Stomach (tissue), 9 donors: Measurements from ENCODE around the gene STAT5B. TPM values are rescaled to one million over a fixed set of nuclear protein-coding genes. Genes with fewer than 3 reads are reported as not detected.
"Not testable (repeated sequence)": the region's sequence is repeated elsewhere in the genome, so short reads cannot be mapped to it uniquely, and the experiment has no call there.

Source experiments
- DNase-seq, 2 donors: peaks; one replicate each; pipeline versions ENCODE4 v3.0.0 to v3.0.0-alpha.2; 2013 to 2019
- H3K27ac ChIP-seq, 5 donors: fragments of 200-600 bp in 4 of 5; sonication (generic) in 4 of 5; one replicate each; pipeline ENCODE4 v1.5.1; 2013 to 2019; ENCODE audit warnings: mild to moderate bottlenecking in 1 of 5, moderate library complexity in 1 of 5
- H3K27me3 ChIP-seq, 3 donors: fragments of 200-600 bp; sonication (generic); one replicate each; pipeline ENCODE4 v1.5.1; 2017 to 2019; ENCODE audit warnings: mixed run types in 1 of 3
- H3K36me3 ChIP-seq, 4 donors: fragments of 200-600 bp; sonication (generic); 1 replicate in 3 of 4; 2 replicates in 1 of 4; pipeline ENCODE4 v1.5.1; 2016 to 2019
- H3K4me1 ChIP-seq, 4 donors: fragments of 200-600 bp; sonication (generic); one replicate each; pipeline ENCODE4 v1.5.1; 2016 to 2019
- H3K4me3 ChIP-seq, 4 donors: fragments of 200-600 bp; sonication (generic) in 3 of 4; one replicate each; pipeline ENCODE4 v1.5.1; 2016 to 2019; ENCODE audit warnings: mild to moderate bottlenecking in 1 of 4
- H3K9me3 ChIP-seq, 4 donors: fragments of 200-600 bp; sonication (generic); one replicate each; pipeline ENCODE4 v1.5.1; 2016 to 2019
- CTCF ChIP-seq, 7 experiments: fragments of 450-650 bp in 4 of 7; fragments of 200-600 bp in 3 of 7; sonication (generic) in 3 of 7; IDR thresholded peaks; one replicate each; pipeline ENCODE4 v1.5.1; 2016 to 2019; ENCODE audit warnings: antibody characterized with exemption in 7 of 7, control low read depth in 2 of 7, mild to moderate bottlenecking in 1 of 7
- EP300 ChIP-seq: sonication (generic); formaldehyde crosslinking; IDR thresholded peaks from one replicate; pipeline ENCODE4 v1.6.1; 2017; ENCODE audit warnings: antibody characterized with exemption
- POLR2A ChIP-seq, 4 donors: fragments of 450-650 bp; IDR thresholded peaks; one replicate each; pipeline ENCODE4 v1.6.1; 2016; ENCODE audit warnings: antibody characterized with exemption in 4 of 4, control low read depth in 2 of 4, mild to moderate bottlenecking in 1 of 4, moderate library complexity in 1 of 4
- POLR2AphosphoS5 ChIP-seq, 3 donors: sonication (generic); formaldehyde crosslinking; IDR thresholded peaks; one replicate each; pipeline ENCODE4 v1.6.1; 2016; ENCODE audit warnings: antibody characterized with exemption in 3 of 3
- WGBS, 5 donors: extraction: QIAGEN DNeasy Blood & Tissue Kit in 3 of 5; methylation state at CpG; one replicate each; pipeline versions ENCODE4 v1.1.5 to v1.1.7; 2013 to 2018; 5-methylcytosine and 5-hydroxymethylcytosine counted together
- intact Hi-C: fragments of 100-400 bp; cut with DNase I; formaldehyde crosslinking; loops from one replicate; pipeline ENCODE4 v1.15.1; 2023; ENCODE audit warnings: low total_unique reads
- polyA plus RNA-seq, 3 donors: library from polyadenylated mRNA; stranded (reverse); fragments of 200-250 nt; gene quantifications; one replicate each; pipeline ENCODE4 v1.2.3, GENCODE V29; 2013
- total RNA-seq, 5 donors: library from RNA; depleted of rRNA; stranded (reverse); fragments of >200 nt; gene quantifications; one replicate each; pipeline versions ENCODE4 v1.1.0 to v1.2.3, GENCODE V29; 2014 to 2016
- donor health status: healthy with polysubstance abuse.
- donor health status: Bipolar disorder and iron deficiency.
- donor health status: healthy.

Gene STAT5B
- total and polyA plus RNA-seq, 8 donors: 18.9 to 86.2 (median 52.4) TPM

DNA sequence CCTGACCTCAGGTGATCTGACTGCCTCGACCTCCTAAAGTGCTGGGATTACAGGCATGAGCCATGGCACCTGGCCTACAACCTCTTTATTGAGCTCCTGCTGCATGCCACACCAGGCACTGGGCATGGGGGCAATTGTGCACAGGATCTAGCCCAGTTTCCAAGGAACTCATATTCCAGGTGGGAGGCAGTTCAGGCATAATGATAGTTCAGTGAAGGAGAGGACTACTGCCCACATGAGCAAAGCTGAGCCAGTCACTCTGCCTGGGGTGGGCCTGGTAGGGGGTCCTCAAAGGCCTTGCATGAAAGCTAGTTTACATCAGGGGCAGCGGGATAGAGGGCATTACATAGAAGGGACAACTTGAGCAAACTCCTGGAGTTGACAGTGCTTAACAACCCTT, 88.4 kb downstream of the STAT5B start:
- 69 to 83% (median 79%) methylated on average over 2 of the region's 2 CpGs for WGBS, 5 donors
- intact Hi-C loops: no loop called here
- no peak for TF ChIP-seq CTCF (IDR thresholded peaks at IDR 0.05)
- TF ChIP-seq POLR2A (IDR thresholded peaks at IDR 0.05): no peak
- no peak for TF ChIP-seq POLR2AphosphoS5 (IDR thresholded peaks at IDR 0.05)

DNA sequence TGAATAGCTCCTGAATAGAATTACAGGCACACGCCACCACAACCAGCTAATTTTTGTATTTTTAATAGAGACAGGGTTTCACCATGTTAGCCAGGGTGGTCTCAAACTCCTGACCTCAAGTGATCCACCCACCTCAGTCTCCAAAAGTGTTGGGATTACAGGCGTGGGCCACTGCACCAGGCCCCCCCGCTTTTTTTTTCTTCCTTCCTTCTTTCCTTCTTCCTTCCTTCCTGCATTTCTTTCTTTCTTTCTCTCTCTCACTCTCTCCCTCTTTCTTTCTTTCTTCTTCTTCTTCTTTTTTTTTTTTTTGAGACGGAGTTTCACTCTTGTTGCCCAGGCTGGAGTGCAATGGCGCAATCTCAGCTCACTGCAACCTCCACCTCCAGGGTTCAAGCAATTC, 90.0 kb downstream of the STAT5B start:
- H3K4me3 ChIP-seq, H3K27ac ChIP-seq, DNase-seq, H3K9me3 ChIP-seq, intact Hi-C loops: not testable (repeated sequence)
- peaks cover 12 to 27% (median 25%) of the 10 kb centered on the region in 4 donors for H3K4me1 ChIP-seq
- peaks cover 0 to 19% (median 16%) of the 10 kb centered on the region in 4 donors for H3K36me3 ChIP-seq
- H3K27me3 ChIP-seq: peaks cover 4 to 16% (median 9%) of the 10 kb centered on the region in 3 donors
- 84 to 94% (median 91%) methylated on average over 5 of the region's 5 CpGs for WGBS, 5 donors

More for the DNA sequence above, 88.4 kb downstream of the STAT5B start:
- Histone ChIP-seq H3K27ac (no peak overlapping the region), H3K4me3 (no peak overlapping the region), H3K36me3 (peaks cover 0 to 25% (median 17%) of the 10 kb centered on the region in 4 donors), H3K9me3 (no peaks in the 10 kb centered on the region), H3K4me1 (peaks cover 15 to 27% (median 25%) of the 10 kb centered on the region in 4 donors), H3K27me3 (no peaks in the 10 kb centered on the region)
- DNase-seq: no peak

DNA sequence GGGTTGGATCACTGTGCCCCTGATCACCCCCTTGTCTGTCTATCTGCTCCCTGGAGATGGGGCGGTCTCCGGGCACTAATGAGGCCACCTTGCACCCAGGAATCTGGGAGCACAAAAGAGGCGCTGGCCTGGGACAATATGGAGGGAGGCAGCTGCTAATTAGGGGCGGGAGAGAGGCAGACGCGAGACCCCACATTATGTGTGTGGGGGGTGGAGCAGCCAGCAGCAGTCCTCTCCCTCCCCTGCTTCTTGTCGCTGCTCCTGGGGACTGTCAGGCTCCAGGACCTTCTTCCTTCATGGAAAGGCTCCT, 90.6 kb downstream of the STAT5B start:
- TF ChIP-seq POLR2A (IDR thresholded peaks at IDR 0.05): no peak
- no peak for TF ChIP-seq EP300
- peaks cover 18 to 33% (median 31%) of the 10 kb centered on the region in 4 donors for H3K4me1 ChIP-seq
- intact Hi-C loops: no loop called here
- H3K27ac ChIP-seq: no peak overlapping the region
- H3K27me3 ChIP-seq: peaks cover 10 to 22% (median 15%) of the 10 kb centered on the region in 3 donors
- peaks cover 0 to 14% (median 10%) of the 10 kb centered on the region in 4 donors for H3K36me3 ChIP-seq
- WGBS, 5 donors: 69 to 89% (median 77%) methylated on average over 5 to 7 of the region's 7 CpGs
- DNase-seq: no peak
- H3K4me3 ChIP-seq: no peak overlapping the region
- no peaks in the 10 kb centered on the region for H3K9me3 ChIP-seq

GRCh38 chr17:42184713-42185620, 91.2 kb downstream of the STAT5B start, which contains the start of gene HCRT:
Gene HCRT (minus strand): TSS chr17:42185452. CDS start chr17:42185365, 87 bp downstream.
- no peaks in the 10 kb centered on the region for H3K9me3 ChIP-seq
- no peak for TF ChIP-seq CTCF (IDR thresholded peaks at IDR 0.05)
- no peak for TF ChIP-seq POLR2AphosphoS5 (IDR thresholded peaks at IDR 0.05)
- TF ChIP-seq POLR2A (IDR thresholded peaks at IDR 0.05): no peak
- H3K4me1 ChIP-seq: peaks cover 21 to 39% (median 35%) of the 10 kb centered on the region in 4 donors
- WGBS, 5 donors: 70 to 80% (median 77%) methylated on average over 9 to 11 of the region's 11 CpGs
- H3K36me3 ChIP-seq: peaks cover 0 to 8% (median 4%) of the 10 kb centered on the region in 4 donors
- DNase-seq: no peak
- peak within 1 kb of the TSS; percentile 49 to 63 (median 54) for H3K4me3 ChIP-seq
- intact Hi-C loops: no loop called here
- peak within 1 kb of the TSS; percentile 36 to 84 (median 80) for H3K27ac ChIP-seq
- peaks cover 12 to 28% (median 21%) of the 10 kb centered on the region in 3 donors for H3K27me3 ChIP-seq

DNA sequence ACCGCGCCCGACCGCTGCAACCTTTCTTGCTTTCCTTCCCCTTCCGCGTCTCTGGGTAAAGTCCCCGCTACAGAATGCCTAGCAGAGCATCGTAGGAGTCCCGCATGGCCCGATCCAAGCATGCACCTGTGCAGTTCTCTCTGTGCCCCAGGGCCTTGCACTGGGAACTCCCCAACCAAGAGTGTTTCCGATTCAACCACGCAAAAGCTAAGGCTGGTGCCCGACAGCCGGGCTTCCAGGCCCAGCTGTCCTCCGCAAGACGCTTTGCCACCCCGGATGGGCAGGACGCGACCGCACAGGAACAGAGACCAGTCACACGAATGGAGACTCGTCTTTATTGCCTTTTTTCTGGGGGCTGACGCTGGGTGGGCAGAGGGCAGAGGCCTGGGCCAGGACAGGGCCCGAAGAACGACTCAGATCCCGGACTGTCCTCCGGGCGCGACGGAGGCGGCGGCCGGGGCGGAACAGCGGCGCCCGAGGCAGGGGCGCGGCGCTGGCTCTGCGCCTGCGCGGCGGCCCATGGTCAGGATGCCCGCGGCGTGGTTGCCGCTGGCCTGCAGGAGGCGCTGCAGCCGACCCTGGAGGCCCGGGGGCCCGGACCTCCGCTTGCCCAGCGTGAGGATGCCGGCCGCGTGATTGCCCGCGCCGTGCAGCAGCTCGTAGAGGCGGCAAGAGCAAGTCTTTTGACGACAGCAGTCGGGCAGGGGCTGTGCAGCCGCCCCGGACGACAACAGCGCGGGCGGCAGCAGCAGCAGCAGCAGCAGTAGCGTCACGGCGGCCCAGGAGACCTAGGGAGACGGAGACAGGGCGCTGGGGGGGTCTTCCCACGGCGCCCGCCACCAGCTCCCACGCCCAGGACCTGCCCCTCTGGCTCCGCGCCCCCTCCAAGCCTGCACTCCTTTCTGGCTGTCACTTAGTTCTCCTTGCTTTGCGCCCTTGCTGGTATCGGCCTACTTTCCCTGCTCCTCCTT, 92.2 kb downstream of the STAT5B start:
- intact Hi-C loops: no loop called here
- Histone ChIP-seq H3K4me3 (peak overlapping the region; percentile 49 to 63 (median 54)), H3K4me1 (peaks cover 21 to 40% (median 35%) of the 10 kb centered on the region in 4 donors), H3K36me3 (no peaks in the 10 kb centered on the region), H3K27ac (peak overlapping the region; percentile 73 to 84 (median 80)), H3K27me3 (peaks cover 12 to 37% (median 23%) of the 10 kb centered on the region in 3 donors), H3K9me3 (no peaks in the 10 kb centered on the region)
- DNase-seq: peak; percentile 77 to 93
- TF ChIP-seq CTCF (IDR thresholded peaks at IDR 0.05) (peak in 5 of 7 experiments; percentile 10 to 93 (median 76)), POLR2AphosphoS5 (IDR thresholded peaks at IDR 0.05) (peak in 2 of 3 donors; percentile 34 to 41), POLR2A (IDR thresholded peaks at IDR 0.05) (no peak), EP300 (no peak)
- WGBS, 5 donors: 4 to 8% (median 5%) methylated on average over 35 to 83 of the region's 83 CpGs
